Measurements from ENCODE around the gene OSBPL10.
A peak's percentile ranks its signal among the peaks of the same experiment; 100 is the strongest.

The OSBPL10 gene

DNA sequence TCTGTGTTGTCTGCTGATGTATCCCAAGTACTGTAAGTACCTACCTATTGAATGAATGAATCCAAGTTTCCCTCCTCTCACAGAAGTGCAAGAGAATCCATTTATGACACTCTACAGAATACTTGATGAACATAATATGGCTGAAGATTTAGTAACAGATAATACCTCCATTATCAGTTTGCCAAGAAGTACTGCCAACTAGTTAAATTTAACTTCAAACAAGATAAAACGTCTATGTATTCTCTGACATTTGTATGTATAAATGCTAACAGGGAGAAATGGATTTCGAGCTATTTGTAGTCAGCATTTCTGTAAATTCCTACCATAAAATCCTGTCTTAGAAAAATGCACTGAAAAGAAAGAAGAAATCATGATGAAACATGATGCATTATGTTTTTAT, 230.7 kb downstream of the OSBPL10 start (continued):
- TF ChIP-seq, protein P1, sequence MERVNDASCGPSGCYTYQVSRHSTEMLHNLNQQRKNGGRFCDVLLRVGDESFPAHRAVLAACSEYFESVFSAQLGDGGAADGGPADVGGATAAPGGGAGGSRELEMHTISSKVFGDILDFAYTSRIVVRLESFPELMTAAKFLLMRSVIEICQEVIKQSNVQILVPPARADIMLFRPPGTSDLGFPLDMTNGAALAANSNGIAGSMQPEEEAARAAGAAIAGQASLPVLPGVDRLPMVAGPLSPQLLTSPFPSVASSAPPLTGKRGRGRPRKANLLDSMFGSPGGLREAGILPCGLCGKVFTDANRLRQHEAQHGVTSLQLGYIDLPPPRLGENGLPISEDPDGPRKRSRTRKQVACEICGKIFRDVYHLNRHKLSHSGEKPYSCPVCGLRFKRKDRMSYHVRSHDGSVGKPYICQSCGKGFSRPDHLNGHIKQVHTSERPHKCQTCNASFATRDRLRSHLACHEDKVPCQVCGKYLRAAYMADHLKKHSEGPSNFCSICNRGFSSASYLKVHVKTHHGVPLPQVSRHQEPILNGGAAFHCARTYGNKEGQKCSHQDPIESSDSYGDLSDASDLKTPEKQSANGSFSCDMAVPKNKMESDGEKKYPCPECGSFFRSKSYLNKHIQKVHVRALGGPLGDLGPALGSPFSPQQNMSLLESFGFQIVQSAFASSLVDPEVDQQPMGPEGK (CRISPR knock-in tag; IDR thresholded peaks at IDR 0.05; ENCODE audit: borderline replicate concordance), result no peak
- no peak for TF ChIP-seq CSDC2 (CRISPR knock-in tag; IDR thresholded peaks at IDR 0.05)
- no peak for TF ChIP-seq ZFP30 (CRISPR knock-in tag; IDR thresholded peaks at IDR 0.05)
- no peak for TF ChIP-seq OSR1 (CRISPR knock-in tag; IDR thresholded peaks at IDR 0.05)
- TF ChIP-seq ARNTL (CRISPR knock-in tag; IDR thresholded peaks at IDR 0.05; ENCODE audit: borderline replicate concordance, low read depth), result no peak
- no peak for TF ChIP-seq ESRRG (CRISPR knock-in tag; IDR thresholded peaks at IDR 0.05)
- no peak for TF ChIP-seq BACH2 (CRISPR knock-in tag; IDR thresholded peaks at IDR 0.05; ENCODE audit: borderline replicate concordance)
- no peak for TF ChIP-seq ZNF8 (CRISPR knock-in tag; IDR thresholded peaks at IDR 0.05)
- no peak for TF ChIP-seq ZC3H10 (CRISPR knock-in tag; IDR thresholded peaks at IDR 0.05)
- TF ChIP-seq, protein P2, sequence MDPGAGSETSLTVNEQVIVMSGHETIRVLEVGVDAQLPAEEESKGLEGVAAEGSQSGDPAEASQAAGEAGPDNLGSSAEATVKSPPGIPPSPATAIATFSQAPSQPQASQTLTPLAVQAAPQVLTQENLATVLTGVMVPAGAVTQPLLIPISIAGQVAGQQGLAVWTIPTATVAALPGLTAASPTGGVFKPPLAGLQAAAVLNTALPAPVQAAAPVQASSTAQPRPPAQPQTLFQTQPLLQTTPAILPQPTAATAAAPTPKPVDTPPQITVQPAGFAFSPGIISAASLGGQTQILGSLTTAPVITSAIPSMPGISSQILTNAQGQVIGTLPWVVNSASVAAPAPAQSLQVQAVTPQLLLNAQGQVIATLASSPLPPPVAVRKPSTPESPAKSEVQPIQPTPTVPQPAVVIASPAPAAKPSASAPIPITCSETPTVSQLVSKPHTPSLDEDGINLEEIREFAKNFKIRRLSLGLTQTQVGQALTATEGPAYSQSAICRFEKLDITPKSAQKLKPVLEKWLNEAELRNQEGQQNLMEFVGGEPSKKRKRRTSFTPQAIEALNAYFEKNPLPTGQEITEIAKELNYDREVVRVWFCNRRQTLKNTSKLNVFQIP (CRISPR knock-in tag; IDR thresholded peaks at IDR 0.05; ENCODE audit: borderline replicate concordance, low read depth), result no peak

DNA sequence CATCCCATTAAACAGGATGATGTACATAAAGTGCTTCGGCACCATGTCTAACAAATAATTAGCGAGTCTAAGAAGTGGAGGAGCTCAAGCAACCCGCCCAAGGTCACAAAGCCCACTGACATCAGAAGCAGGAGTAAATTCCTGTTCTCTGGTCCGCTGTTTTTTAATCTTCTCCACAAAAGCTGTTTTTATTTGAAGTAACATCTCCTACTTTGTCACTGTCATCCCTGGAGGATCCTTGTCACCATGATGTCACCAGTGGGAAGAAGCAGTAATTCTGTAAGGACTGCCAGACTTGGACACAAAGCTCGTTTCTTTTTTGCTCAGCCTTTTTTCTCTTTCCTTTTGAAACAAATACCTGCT, 232.1 kb downstream of the OSBPL10 start:
- 0 out of 2 replicates have a peak, but pooled peaks have one; percentile 4 for TF ChIP-seq ZNF8 (CRISPR knock-in tag; IDR thresholded peaks at IDR 0.05)
- TF ChIP-seq PPARA (CRISPR knock-in tag; IDR thresholded peaks at IDR 0.05; ENCODE audit: borderline replicate concordance), result no peak
- TF ChIP-seq BACH2 (CRISPR knock-in tag; IDR thresholded peaks at IDR 0.05; ENCODE audit: borderline replicate concordance), result no peak
- ATAC-seq, result no peak

DNA sequence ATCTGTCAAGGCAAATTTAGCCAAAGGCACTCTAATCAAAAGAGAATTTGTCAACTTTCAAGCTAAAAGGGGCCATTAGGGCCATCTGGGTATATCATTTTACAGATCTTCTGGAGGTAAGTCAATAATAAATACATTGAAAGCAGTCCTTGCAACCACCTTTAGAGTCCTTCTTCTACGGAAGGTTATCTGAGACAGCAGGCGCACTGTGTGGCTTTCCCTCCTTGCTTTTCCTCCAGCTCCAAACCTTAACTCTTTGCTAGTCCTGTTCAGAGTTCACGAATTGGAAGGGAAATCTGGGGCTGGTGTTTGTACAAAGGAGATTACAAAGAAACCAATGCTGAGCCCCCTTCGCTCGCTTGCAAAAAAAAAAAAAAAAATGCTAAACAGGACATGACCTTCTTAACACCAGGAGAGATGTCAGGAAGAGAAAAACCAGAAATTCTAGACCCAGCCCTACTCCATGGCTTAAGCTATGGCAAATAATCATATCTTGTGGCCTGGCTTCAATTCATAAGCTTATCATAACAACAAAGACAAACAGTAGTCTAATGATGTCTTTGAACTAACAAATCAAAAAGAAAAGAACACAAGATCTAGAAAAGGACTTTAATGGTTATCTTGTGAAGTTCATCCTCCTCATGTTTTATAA, 232.7 kb downstream of the OSBPL10 start:
- no peak; the same call in 2 of the 3 replicates for ATAC-seq
- TF ChIP-seq, protein P3, sequence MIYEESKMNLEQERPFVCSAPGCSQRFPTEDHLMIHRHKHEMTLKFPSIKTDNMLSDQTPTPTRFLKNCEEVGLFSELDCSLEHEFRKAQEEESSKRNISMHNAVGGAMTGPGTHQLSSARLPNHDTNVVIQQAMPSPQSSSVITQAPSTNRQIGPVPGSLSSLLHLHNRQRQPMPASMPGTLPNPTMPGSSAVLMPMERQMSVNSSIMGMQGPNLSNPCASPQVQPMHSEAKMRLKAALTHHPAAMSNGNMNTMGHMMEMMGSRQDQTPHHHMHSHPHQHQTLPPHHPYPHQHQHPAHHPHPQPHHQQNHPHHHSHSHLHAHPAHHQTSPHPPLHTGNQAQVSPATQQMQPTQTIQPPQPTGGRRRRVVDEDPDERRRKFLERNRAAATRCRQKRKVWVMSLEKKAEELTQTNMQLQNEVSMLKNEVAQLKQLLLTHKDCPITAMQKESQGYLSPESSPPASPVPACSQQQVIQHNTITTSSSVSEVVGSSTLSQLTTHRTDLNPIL (CRISPR knock-in tag; IDR thresholded peaks at IDR 0.05; ENCODE audit: low read depth), result no peak
- TF ChIP-seq, protein P4, sequence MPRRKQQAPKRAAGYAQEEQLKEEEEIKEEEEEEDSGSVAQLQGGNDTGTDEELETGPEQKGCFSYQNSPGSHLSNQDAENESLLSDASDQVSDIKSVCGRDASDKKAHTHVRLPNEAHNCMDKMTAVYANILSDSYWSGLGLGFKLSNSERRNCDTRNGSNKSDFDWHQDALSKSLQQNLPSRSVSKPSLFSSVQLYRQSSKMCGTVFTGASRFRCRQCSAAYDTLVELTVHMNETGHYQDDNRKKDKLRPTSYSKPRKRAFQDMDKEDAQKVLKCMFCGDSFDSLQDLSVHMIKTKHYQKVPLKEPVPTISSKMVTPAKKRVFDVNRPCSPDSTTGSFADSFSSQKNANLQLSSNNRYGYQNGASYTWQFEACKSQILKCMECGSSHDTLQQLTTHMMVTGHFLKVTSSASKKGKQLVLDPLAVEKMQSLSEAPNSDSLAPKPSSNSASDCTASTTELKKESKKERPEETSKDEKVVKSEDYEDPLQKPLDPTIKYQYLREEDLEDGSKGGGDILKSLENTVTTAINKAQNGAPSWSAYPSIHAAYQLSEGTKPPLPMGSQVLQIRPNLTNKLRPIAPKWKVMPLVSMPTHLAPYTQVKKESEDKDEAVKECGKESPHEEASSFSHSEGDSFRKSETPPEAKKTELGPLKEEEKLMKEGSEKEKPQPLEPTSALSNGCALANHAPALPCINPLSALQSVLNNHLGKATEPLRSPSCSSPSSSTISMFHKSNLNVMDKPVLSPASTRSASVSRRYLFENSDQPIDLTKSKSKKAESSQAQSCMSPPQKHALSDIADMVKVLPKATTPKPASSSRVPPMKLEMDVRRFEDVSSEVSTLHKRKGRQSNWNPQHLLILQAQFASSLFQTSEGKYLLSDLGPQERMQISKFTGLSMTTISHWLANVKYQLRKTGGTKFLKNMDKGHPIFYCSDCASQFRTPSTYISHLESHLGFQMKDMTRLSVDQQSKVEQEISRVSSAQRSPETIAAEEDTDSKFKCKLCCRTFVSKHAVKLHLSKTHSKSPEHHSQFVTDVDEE (CRISPR knock-in tag; IDR thresholded peaks at IDR 0.05), result no peak
- TF ChIP-seq ZNF70 (CRISPR knock-in tag; IDR thresholded peaks at IDR 0.05) (0 out of 2 replicates have a peak, but pooled peaks have one; percentile 3), TCF4 (CRISPR knock-in tag; IDR thresholded peaks at IDR 0.05; ENCODE audit: borderline replicate concordance) (peak; percentile 84)

DNA sequence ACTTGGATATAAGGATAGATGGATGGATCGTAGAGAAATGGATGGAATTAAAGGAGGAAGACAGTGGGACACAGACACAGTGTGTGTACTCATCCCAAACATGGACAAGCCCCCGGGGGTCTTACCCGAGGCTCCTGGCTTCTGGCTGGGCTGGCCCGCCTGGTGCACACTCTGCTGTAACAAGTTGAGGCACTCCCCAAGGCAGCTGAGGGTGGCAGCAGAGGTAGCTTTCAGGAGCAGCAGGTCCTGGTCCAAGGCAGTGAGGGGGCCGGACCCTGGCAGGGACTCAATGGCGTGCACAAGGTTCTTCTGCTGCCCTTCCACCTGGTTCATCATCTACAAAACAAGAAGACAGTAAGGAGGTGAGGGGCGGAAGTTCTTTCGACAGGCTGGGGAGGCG, 233.3 kb downstream of the OSBPL10 start:
- TF ChIP-seq BACH2 (CRISPR knock-in tag; IDR thresholded peaks at IDR 0.05; ENCODE audit: borderline replicate concordance) (no peak), SNAI2 (CRISPR knock-in tag; IDR thresholded peaks at IDR 0.05) (no peak), ZNF565 (CRISPR knock-in tag; conservative IDR thresholded peaks at IDR 0.05; ENCODE audit: low read depth) (no peak), ZC3H10 (CRISPR knock-in tag; IDR thresholded peaks at IDR 0.05) (no peak), ZFP3 (CRISPR knock-in tag; IDR thresholded peaks at IDR 0.05) (no peak), ZNF8 (CRISPR knock-in tag; IDR thresholded peaks at IDR 0.05) (no peak), TOX (CRISPR knock-in tag; IDR thresholded peaks at IDR 0.05; ENCODE audit: borderline replicate concordance) (no peak), GLIS3 (CRISPR knock-in tag; IDR thresholded peaks at IDR 0.05) (no peak), ZFP30 (CRISPR knock-in tag; IDR thresholded peaks at IDR 0.05) (no peak), CSDC2 (CRISPR knock-in tag; IDR thresholded peaks at IDR 0.05) (no peak), RARB (CRISPR knock-in tag; IDR thresholded peaks at IDR 0.05) (no peak), PPARA (CRISPR knock-in tag; IDR thresholded peaks at IDR 0.05; ENCODE audit: borderline replicate concordance) (no peak), OSR1 (CRISPR knock-in tag; IDR thresholded peaks at IDR 0.05) (no peak), ESRRG (CRISPR knock-in tag; IDR thresholded peaks at IDR 0.05) (no peak)
- TF ChIP-seq, protein P5, sequence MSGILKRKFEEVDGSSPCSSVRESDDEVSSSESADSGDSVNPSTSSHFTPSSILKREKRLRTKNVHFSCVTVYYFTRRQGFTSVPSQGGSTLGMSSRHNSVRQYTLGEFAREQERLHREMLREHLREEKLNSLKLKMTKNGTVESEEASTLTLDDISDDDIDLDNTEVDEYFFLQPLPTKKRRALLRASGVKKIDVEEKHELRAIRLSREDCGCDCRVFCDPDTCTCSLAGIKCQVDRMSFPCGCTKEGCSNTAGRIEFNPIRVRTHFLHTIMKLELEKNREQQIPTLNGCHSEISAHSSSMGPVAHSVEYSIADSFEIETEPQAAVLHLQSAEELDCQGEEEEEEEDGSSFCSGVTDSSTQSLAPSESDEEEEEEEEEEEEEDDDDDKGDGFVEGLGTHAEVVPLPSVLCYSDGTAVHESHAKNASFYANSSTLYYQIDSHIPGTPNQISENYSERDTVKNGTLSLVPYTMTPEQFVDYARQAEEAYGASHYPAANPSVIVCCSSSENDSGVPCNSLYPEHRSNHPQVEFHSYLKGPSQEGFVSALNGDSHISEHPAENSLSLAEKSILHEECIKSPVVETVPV (CRISPR knock-in tag; IDR thresholded peaks at IDR 0.05), result no peak
- TF ChIP-seq, protein P4 (CRISPR knock-in tag; IDR thresholded peaks at IDR 0.05), result no peak
- TF ChIP-seq, protein P3 (CRISPR knock-in tag; IDR thresholded peaks at IDR 0.05; ENCODE audit: low read depth), result no peak
- ATAC-seq, result no peak

Data from SK-N-SH treated with all-trans-retinoic acid at 6 μM for 48 hours (cell line).